HepG2 (cell line): ENCODE results near the gene SLC10A1. TPM values are rescaled to one million over a fixed set of nuclear protein-coding genes. Genes with fewer than 3 reads are reported as not detected.

ENCODE experiments used
- ATAC-seq: fragments of 200-7000 bp; cut with Tn5 transposase; 3 replicates; pipeline ENCODE4 v1.9.1; 2020; ENCODE audit warnings: mild to moderate bottlenecking, moderate library complexity
- BruUV-seq: library from RNA; stranded (reverse); fragments of 400-500 nt; replicated peaks from 2 replicates; lab custom pipeline; 2021; lab: Mats Ljungman, UMichigan
- CTCF ChIA-PET: fragments of 300-600 bp; formaldehyde crosslinking; extraction: SDS; loops from one replicate; lab custom pipeline; 2021; ENCODE audit warnings: low total read pairs, inconsistent platforms, low intra/inter-chr PET ratio; lab: Yijun Ruan, JAX
- POLR2A ChIA-PET: fragments of 350-600 bp; sonication (Branson Sonifier 250); formaldehyde crosslinking; loops from one replicate; lab custom pipeline; 2020; ENCODE audit warnings: antibody characterized with exemption, inconsistent platforms; lab: Yijun Ruan, JAX
- DNase-seq: peaks from one replicate; pipeline ENCODE4 v3.0.0-alpha.2; 2015; ENCODE audit warnings: low spot score
- FAIRE-seq: peaks from 3 replicates; lab custom pipeline; 2011; peaks lifted over from hg19 to GRCh38; lab: Jason Lieb, UNC
- H2AFZ ChIP-seq: one replicate; pipeline ENCODE4 v1.6.1; 2011; ENCODE audit warnings: low read length, inconsistent platforms
- H3K27ac ChIP-seq: fragments of 300-600 bp; 3 replicates; pipeline ENCODE4 v1.8.0; 2011; ENCODE audit warnings: mixed run types, mild to moderate bottlenecking, mixed read lengths, low read length, inconsistent platforms; ENCODE audit not compliant: insufficient read depth; ENCODE audit errors: extremely low read length
- H3K27me3 ChIP-seq, 2 experiments: fragments of 200-600 bp in 1 of 2; 2 replicates in 1 of 2; 3 replicates in 1 of 2; pipeline versions ENCODE4 v1.6.0 to v1.8.0; 2011; ENCODE audit warnings: low read length in 2 of 2, mild to moderate bottlenecking in 2 of 2, moderate library complexity in 2 of 2, inconsistent platforms in 1 of 2; ENCODE audit not compliant: insufficient read depth in 2 of 2, control insufficient read depth in 1 of 2
- H3K36me3 ChIP-seq, 2 experiments: fragments of 200-600 bp in 1 of 2; replicated peaks in 1 of 2; 2 replicates in 1 of 2; 3 replicates in 1 of 2; pipeline versions ENCODE4 v1.5.1 to v1.8.0; 2011; ENCODE audit warnings: low read length in 2 of 2, inconsistent platforms in 1 of 2; ENCODE audit not compliant: insufficient read depth in 2 of 2, control insufficient read depth in 1 of 2
- H3K4me1 ChIP-seq: 2 replicates; pipeline ENCODE4 v1.5.1; 2012; ENCODE audit warnings: low read length, inconsistent platforms; ENCODE audit not compliant: insufficient read depth
- H3K4me2 ChIP-seq: 2 replicates; pipeline ENCODE4 v1.6.0; 2011; ENCODE audit warnings: low read depth, low read length, inconsistent platforms
- H3K4me3 ChIP-seq, 3 experiments: fragments of 200-600 bp in 1 of 3; sonication (generic), shearing (Covaris generic) in 1 of 3; replicated peaks in 1 of 3; 2 replicates each; pipeline ENCODE4 v1.5.1; 2011 to 2016; ENCODE audit warnings: low read length in 3 of 3, inconsistent platforms in 2 of 3, low read depth in 2 of 3, mild to moderate bottlenecking in 2 of 3, control low read depth in 1 of 3, mixed read lengths in 1 of 3; ENCODE audit not compliant: insufficient read depth in 1 of 3
- H3K79me2 ChIP-seq: one replicate; pipeline ENCODE4 v1.6.1; 2011; ENCODE audit warnings: low read length, inconsistent platforms; ENCODE audit not compliant: insufficient read depth
- H3K9ac ChIP-seq: 2 replicates; pipeline ENCODE4 v1.6.0; 2011; ENCODE audit warnings: mild to moderate bottlenecking, low read depth, low read length, inconsistent platforms; ENCODE audit not compliant: insufficient read depth
- H3K9me3 ChIP-seq: 2 replicates; pipeline ENCODE4 v1.5.1; 2012; ENCODE audit warnings: mild to moderate bottlenecking, low read length
- H4K20me1 ChIP-seq: 2 replicates; pipeline ENCODE4 v1.6.0; 2011; ENCODE audit warnings: inconsistent platforms, mild to moderate bottlenecking, low read length, moderate library complexity; ENCODE audit not compliant: insufficient read depth
- FOXO1 ChIP-seq: sonication (generic); formaldehyde crosslinking; IDR thresholded peaks from 2 replicates; pipeline ENCODE4 v1.4.0; 2020; ENCODE audit warnings: missing genetic modification reagents
- SAP130 ChIP-seq: IDR thresholded peaks from 2 replicates; pipeline ENCODE4 v1.6.1; 2016; ENCODE audit warnings: low read depth
- ZFP1 ChIP-seq: IDR thresholded peaks from 2 replicates; pipeline ENCODE4 v1.6.1; 2016
- ZFP36 ChIP-seq: fragments of 150-350 bp; IDR thresholded peaks from 2 replicates; pipeline ENCODE4 v1.6.1; 2018; ENCODE audit warnings: borderline replicate concordance, low read length, low read depth; ENCODE audit not compliant: partially characterized antibody
- ZNF180 ChIP-seq: sonication (generic); formaldehyde crosslinking; IDR thresholded peaks from 2 replicates; pipeline ENCODE4 v1.4.0; 2020; ENCODE audit warnings: low read depth, missing genetic modification reagents, borderline replicate concordance
- ZSCAN20 ChIP-seq: sonication (generic); formaldehyde crosslinking; IDR thresholded peaks from 2 replicates; pipeline ENCODE4 v1.4.0; 2020; ENCODE audit warnings: missing genetic modification reagents, mild to moderate bottlenecking, borderline replicate concordance
- in situ Hi-C: cut with HindIII; loops from 2 replicates; pipeline ENCODE4 v1.10.0; 2017; ENCODE audit warnings: low pct_unique_long_range_greater_than_20kb; ENCODE audit not compliant: extremely low pct_ligation_motif_present
- intact Hi-C: fragments of 100-400 bp; cut with micrococcal nuclease; formaldehyde crosslinking; loops from one replicate; pipeline ENCODE4 v1.10.0; 2022; ENCODE audit not compliant: unreplicated experiment
- polyA plus RNA-seq, 8 experiments: library from polyadenylated mRNA; depleted of rRNA in 3 of 8; stranded (reverse) in 7 of 8; unstranded in 1 of 8; fragments of >200 nt; fragmentation: Illumina TruSeq in 4 of 8; extraction: Trizol in 4 of 8; gene quantifications; 2 replicates each; pipeline versions ENCODE4 v1.2.1 to v1.2.3, GENCODE V29; 2011 to 2016; ENCODE audit warnings: low read depth in 4 of 8, missing spikeins in 1 of 8, mixed read lengths in 1 of 8; ENCODE audit not compliant: insufficient read depth in 1 of 8
- total RNA-seq, 5 experiments: library from RNA; depleted of rRNA; stranded (reverse); fragments of >200 nt; fragmentation: Illumina TruSeq; extraction: Trizol; gene quantifications; 2 replicates each; pipeline ENCODE4 v1.2.3, GENCODE V29; 2016; ENCODE audit warnings: low read depth in 1 of 5
- TF ChIP-seq, protein P1 (sequence below): sonication (generic); formaldehyde crosslinking; IDR thresholded peaks from 2 replicates; pipeline ENCODE4 v1.5.0; 2020; ENCODE audit warnings: missing genetic modification reagents
- TF ChIP-seq, protein P2 (sequence below): sonication (generic); formaldehyde crosslinking; conservative IDR thresholded peaks from 2 replicates; pipeline ENCODE4 v1.4.0; 2020; ENCODE audit warnings: mild to moderate bottlenecking, missing genetic modification reagents, moderate library complexity

The SLC10A1 gene
- total and polyA plus RNA-seq, 2 of the 13 experiments (the other 11 are each of a cell fraction or from before 2014, with no cell fraction given): 0.17 TPM; not detected in 1

DNA sequence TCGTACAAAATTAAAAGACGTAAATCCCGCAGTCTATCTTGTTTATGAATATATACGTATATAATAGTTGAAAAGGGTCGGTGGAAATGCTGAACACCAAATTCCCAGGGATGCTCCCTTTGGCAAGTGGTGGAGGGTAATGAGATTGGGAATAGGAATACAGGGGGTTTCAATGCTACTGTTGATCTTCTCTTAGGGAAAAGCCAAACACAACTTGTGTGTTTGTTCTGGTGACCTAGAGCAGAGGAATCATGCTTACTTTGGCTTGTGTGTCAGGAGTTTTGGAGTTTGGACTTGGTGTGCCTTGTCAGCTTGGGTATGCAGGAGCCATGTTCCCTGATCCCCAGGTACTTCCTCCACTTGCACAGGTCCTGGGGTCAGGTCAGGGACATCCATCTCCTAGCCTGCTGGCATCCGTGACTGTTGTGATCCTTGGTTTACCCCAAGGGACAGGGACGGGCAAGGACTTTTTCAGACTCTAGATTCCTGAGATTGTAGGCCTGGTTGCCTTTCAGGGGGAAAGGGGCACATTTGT, 4.1 kb downstream of the SLC10A1 start (continued):
- TF ChIP-seq, protein P1, sequence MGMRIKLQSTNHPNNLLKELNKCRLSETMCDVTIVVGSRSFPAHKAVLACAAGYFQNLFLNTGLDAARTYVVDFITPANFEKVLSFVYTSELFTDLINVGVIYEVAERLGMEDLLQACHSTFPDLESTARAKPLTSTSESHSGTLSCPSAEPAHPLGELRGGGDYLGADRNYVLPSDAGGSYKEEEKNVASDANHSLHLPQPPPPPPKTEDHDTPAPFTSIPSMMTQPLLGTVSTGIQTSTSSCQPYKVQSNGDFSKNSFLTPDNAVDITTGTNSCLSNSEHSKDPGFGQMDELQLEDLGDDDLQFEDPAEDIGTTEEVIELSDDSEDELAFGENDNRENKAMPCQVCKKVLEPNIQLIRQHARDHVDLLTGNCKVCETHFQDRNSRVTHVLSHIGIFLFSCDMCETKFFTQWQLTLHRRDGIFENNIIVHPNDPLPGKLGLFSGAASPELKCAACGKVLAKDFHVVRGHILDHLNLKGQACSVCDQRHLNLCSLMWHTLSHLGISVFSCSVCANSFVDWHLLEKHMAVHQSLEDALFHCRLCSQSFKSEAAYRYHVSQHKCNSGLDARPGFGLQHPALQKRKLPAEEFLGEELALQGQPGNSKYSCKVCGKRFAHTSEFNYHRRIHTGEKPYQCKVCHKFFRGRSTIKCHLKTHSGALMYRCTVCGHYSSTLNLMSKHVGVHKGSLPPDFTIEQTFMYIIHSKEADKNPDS (CRISPR knock-in tag): peak; percentile 96
- TF ChIP-seq ZSCAN20 (CRISPR knock-in tag): no peak
- TF ChIP-seq, protein P2, sequence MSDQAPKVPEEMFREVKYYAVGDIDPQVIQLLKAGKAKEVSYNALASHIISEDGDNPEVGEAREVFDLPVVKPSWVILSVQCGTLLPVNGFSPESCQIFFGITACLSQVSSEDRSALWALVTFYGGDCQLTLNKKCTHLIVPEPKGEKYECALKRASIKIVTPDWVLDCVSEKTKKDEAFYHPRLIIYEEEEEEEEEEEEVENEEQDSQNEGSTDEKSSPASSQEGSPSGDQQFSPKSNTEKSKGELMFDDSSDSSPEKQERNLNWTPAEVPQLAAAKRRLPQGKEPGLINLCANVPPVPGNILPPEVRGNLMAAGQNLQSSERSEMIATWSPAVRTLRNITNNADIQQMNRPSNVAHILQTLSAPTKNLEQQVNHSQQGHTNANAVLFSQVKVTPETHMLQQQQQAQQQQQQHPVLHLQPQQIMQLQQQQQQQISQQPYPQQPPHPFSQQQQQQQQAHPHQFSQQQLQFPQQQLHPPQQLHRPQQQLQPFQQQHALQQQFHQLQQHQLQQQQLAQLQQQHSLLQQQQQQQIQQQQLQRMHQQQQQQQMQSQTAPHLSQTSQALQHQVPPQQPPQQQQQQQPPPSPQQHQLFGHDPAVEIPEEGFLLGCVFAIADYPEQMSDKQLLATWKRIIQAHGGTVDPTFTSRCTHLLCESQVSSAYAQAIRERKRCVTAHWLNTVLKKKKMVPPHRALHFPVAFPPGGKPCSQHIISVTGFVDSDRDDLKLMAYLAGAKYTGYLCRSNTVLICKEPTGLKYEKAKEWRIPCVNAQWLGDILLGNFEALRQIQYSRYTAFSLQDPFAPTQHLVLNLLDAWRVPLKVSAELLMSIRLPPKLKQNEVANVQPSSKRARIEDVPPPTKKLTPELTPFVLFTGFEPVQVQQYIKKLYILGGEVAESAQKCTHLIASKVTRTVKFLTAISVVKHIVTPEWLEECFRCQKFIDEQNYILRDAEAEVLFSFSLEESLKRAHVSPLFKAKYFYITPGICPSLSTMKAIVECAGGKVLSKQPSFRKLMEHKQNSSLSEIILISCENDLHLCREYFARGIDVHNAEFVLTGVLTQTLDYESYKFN: peak; percentile 93
- no peak for TF ChIP-seq ZFP36
- peak; percentile 79; the same call in 1 of the 2 replicates for TF ChIP-seq FOXO1 (CRISPR knock-in tag)
- peak; percentile 76 for TF ChIP-seq SAP130 (CRISPR knock-in tag)

DNA sequence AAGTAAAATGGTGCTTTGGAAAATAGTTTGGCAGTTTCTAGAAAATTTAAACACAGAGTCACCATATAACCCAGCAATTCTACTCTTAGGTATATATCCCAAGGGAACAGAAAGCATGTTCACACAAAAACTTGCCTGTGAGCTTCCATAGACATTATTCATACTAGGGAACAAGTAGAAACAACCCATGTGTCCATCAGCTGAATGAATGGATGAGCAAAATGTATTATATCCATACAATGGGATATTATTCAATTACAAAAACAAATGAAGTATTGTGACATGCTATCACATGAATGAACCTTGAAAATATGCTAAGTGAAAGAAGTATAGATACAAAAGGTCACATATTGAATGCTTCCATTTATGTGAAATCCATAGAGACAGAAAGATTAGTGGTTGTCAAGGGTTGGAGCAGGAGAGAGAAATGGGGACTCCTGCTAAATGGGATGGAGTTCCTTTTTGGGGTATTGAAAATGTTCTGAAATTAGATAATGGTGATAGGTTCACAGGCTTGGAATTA, 7.9 kb downstream of the SLC10A1 start:
- no peak overlapping the region for H3K4me3 ChIP-seq
- no peak overlapping the region for H2AFZ ChIP-seq
- H3K4me1 ChIP-seq: peaks cover 42% of the 10 kb centered on the region
- BruUV-seq: no TSS peak
- DNase-seq (no peak), ATAC-seq (no peak), FAIRE-seq (no peak)
- ChIA-PET CTCF (no interaction called here), POLR2A (no interaction called here)
- in situ Hi-C loops: no loop called here
- H3K27me3 ChIP-seq: no peaks in the 10 kb centered on the region
- intact Hi-C loops: no loop called here
- no peaks in the 10 kb centered on the region for H3K79me2 ChIP-seq
- H3K9me3 ChIP-seq: no peaks in the 10 kb centered on the region
- TF ChIP-seq ZFP1 (CRISPR knock-in tag): no peak
- no peak for TF ChIP-seq ZNF180 (CRISPR knock-in tag)
- H3K27ac ChIP-seq: no peak overlapping the region
- no peaks in the 10 kb centered on the region for H4K20me1 ChIP-seq
- H3K4me2 ChIP-seq: no peak overlapping the region
- H3K36me3 ChIP-seq: no peaks in the 10 kb centered on the region
- H3K9ac ChIP-seq: no peak overlapping the region
